HEK293T (cell line): ENCODE data around the gene GPR37.

ENCODE experiments used
- ARNT ChIP-seq: fragments of 450-650 bp; IDR thresholded peaks from 2 replicates; pipeline ENCODE4 v1.6.1; 2017; ENCODE audit warnings: mild to moderate bottlenecking
- CTBP1 ChIP-seq: fragments of 450-650 bp; IDR thresholded peaks from 2 replicates; pipeline ENCODE4 v1.6.1; 2016; ENCODE audit warnings: borderline replicate concordance
- ELF4 ChIP-seq: fragments of 450-650 bp; IDR thresholded peaks from 2 replicates; pipeline ENCODE4 v1.6.1; 2017; ENCODE audit warnings: antibody characterized with exemption
- FOXA1 ChIP-seq: fragments of 450-650 bp; IDR thresholded peaks from 2 replicates; pipeline ENCODE4 v1.6.1; 2016; ENCODE audit warnings: mild to moderate bottlenecking
- FOXK2 ChIP-seq: fragments of 450-650 bp; IDR thresholded peaks from 2 replicates; pipeline ENCODE4 v1.6.1; 2016; ENCODE audit warnings: mild to moderate bottlenecking
- FOXM1 ChIP-seq: fragments of 450-650 bp; IDR thresholded peaks from 2 replicates; pipeline ENCODE4 v1.6.1; 2017; ENCODE audit warnings: mild to moderate bottlenecking, borderline replicate concordance
- NFRKB ChIP-seq: fragments of 450-650 bp; IDR thresholded peaks from 2 replicates; pipeline ENCODE4 v1.6.1; 2016; ENCODE audit warnings: mild to moderate bottlenecking, moderate library complexity
- SP1 ChIP-seq: fragments of 450-650 bp; IDR thresholded peaks from 2 replicates; pipeline ENCODE4 v1.6.1; 2017
- SUZ12 ChIP-seq: fragments of 450-650 bp; IDR thresholded peaks from 2 replicates; pipeline ENCODE4 v1.6.1; 2016; ENCODE audit warnings: mild to moderate bottlenecking
- TARDBP ChIP-seq: fragments of 450-650 bp; IDR thresholded peaks from 2 replicates; pipeline ENCODE4 v1.6.1; 2016
- ZNF384 ChIP-seq: fragments of 450-650 bp; IDR thresholded peaks from 2 replicates; pipeline ENCODE4 v1.6.1; 2016

DNA sequence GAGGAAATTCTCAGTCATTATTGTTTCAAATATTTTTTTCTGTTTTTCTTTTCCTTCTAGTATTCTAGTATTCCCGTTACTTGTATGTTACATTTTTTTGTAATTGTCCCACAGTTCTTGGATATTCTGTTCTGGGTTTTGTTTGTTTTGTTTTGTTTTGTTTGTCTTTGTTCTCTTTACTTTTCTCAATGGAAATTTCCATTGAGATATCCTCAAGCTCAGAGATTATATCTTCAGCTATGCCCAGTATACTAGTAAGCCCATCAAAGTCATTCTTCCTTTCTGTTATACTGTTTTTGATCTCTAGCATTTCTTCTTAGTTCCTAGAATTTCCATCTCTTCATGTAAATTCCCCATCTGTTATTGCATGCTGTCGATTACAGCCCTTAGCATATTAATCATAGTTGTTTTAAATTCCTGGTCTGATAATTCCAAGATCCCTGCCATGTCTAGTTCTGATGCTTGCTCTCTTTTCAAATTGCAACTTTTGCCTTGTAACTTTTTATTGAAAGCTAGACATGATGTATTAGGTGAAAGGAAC lies 27.8 kb downstream of the GPR37 start:
- no peak for TF ChIP-seq CTBP1
- no peak for TF ChIP-seq NFRKB
- TF ChIP-seq SUZ12 = no peak
- TF ChIP-seq FOXM1 = no peak
- no peak for TF ChIP-seq FOXA1
- TF ChIP-seq SP1 = no peak
- no peak for TF ChIP-seq TARDBP
- TF ChIP-seq FOXK2 = no peak
- TF ChIP-seq ZNF384 = no peak
- no peak for TF ChIP-seq ARNT
- TF ChIP-seq ELF4 = no peak
